ENCODE results near the gene ARHGAP35. TPM values are rescaled to one million over a fixed set of nuclear protein-coding genes. Genes with fewer than 3 reads are reported as not detected.

Gene ARHGAP35
- total RNA-seq = 100 to 1,000 TPM in 2 of 4 donors, 10 to 100 TPM in 2; 77.1 to 159 (median 98.4) TPM

DNA sequence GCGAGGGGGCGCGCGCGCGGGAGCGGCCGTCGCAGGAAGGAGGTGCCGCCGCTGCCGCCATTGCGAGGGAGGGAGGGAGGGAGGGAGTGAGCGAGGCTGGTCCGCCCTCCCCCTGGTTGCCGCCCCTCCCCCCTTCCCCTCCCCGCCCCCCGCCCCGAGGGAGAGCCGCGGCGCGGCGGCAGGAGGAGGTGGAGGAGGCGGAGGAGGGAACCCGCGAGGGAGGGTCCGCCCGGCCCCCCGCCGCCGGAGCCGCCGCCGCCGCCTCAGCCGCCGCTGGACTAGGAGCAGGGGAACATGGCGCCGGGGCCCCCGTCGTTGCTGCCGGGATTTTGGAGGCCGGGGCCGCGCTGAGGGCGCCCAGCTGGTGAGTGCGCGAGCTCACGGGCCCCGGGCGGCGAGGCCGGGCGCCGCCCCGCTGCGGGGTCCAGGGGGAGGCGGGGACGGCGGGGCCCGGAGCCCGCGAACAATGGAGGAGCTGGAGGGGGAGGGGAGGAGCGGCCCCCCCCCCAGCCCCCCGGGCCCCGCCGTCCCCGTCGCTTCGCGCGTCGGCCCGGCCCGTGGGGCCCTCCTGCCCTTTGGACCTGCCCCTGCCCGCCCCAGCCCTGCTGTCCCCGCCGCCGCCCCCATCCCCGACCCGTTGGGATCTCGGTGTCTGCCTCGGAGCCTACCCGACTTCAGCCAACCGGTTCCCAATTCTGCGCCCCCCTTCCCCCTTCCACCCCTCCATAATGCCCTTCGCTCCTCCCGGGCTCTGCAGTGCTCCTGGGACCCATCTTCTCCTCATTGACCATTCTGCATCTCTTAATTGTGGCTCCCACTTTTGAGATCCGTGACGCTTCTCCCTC, at the start of gene ARHGAP35:
ARHGAP35 (plus strand) TSS at position 152 of the 845 bp plus-strand sequence. CDS start 57,679 bp downstream, outside the sequence.
- TF ChIP-seq POLR2AphosphoS5 (IDR thresholded peaks at IDR 0.05) = peak in 2 of 3 donors; percentile 3 to 37
- TF ChIP-seq, protein P1, sequence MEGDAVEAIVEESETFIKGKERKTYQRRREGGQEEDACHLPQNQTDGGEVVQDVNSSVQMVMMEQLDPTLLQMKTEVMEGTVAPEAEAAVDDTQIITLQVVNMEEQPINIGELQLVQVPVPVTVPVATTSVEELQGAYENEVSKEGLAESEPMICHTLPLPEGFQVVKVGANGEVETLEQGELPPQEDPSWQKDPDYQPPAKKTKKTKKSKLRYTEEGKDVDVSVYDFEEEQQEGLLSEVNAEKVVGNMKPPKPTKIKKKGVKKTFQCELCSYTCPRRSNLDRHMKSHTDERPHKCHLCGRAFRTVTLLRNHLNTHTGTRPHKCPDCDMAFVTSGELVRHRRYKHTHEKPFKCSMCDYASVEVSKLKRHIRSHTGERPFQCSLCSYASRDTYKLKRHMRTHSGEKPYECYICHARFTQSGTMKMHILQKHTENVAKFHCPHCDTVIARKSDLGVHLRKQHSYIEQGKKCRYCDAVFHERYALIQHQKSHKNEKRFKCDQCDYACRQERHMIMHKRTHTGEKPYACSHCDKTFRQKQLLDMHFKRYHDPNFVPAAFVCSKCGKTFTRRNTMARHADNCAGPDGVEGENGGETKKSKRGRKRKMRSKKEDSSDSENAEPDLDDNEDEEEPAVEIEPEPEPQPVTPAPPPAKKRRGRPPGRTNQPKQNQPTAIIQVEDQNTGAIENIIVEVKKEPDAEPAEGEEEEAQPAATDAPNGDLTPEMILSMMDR (IDR thresholded peaks at IDR 0.05) = no peak
- Histone ChIP-seq H3K4me3 (peak within 1 kb of the TSS; percentile 47 to 97 (median 82)), H3K9me3 (no peaks in the 10 kb centered on the region), H3K27me3 (no peaks in the 10 kb centered on the region), H3K27ac (peak within 1 kb of the TSS; percentile 94 to 100 (median 98)), H3K4me1 (peaks cover 21 to 66% (median 51%) of the 10 kb centered on the region in 4 donors), H3K36me3 (no peaks in the 10 kb centered on the region)
- intact Hi-C loops (cut with DNase I; ENCODE audit: low total_unique reads) = no loop called here
- in situ Hi-C loops (cut with MboI; ENCODE audit: low pct_ligation_motif_present in 1 of 4, low pct_unique_long_range_greater_than_20kb in 1 of 4, low sequenced_read_pairs in 3 of 4) = loop anchor here in 1 of 4 donors (5.0 kb wide), 1 partner anchor 131 kb away; no protein-coding TSS in a partner anchor
- 0% methylated on average over 26 of the region's 91 CpGs; no CpG with 5 or more reads in 1 of the 2 donors for WGBS, 2 donors (ENCODE audit: low coverage in 1 of 2)
- peak; percentile 43 for DNase-seq

- Histone ChIP-seq H3K4me1 (peaks cover 0 to 12% (median 5%) of the 10 kb centered on the region in 4 donors), H3K9me3 (no peaks in the 10 kb centered on the region), H3K27ac (peak overlapping the region in 1 of 4 donors; percentile 3), H3K27me3 (no peaks in the 10 kb centered on the region), H3K4me3 (no peak overlapping the region), H3K36me3 (no peaks in the 10 kb centered on the region)
- in situ Hi-C loops (cut with MboI; ENCODE audit: low pct_ligation_motif_present in 1 of 4, low pct_unique_long_range_greater_than_20kb in 1 of 4, low sequenced_read_pairs in 3 of 4) = no loop called here
- 71 to 78% methylated on average over 8 to 24 of the region's 24 CpGs for WGBS, 2 donors (ENCODE audit: low coverage in 1 of 2)
- intact Hi-C loops (cut with DNase I; ENCODE audit: low total_unique reads) = no loop called here
- no peak for DNase-seq
- TF ChIP-seq POLR2AphosphoS5 (IDR thresholded peaks at IDR 0.05) = no peak
- TF ChIP-seq, protein P1 (IDR thresholded peaks at IDR 0.05) = no peak
- no peak for TF ChIP-seq EP300 (IDR thresholded peaks at IDR 0.05; ENCODE audit: low read depth)
- no peak for TF ChIP-seq POLR2A (IDR thresholded peaks at IDR 0.05)
Observed at GRCh38 chr19:46812977-46813838, 47.6 kb upstream of the ARHGAP35 start.

DNA sequence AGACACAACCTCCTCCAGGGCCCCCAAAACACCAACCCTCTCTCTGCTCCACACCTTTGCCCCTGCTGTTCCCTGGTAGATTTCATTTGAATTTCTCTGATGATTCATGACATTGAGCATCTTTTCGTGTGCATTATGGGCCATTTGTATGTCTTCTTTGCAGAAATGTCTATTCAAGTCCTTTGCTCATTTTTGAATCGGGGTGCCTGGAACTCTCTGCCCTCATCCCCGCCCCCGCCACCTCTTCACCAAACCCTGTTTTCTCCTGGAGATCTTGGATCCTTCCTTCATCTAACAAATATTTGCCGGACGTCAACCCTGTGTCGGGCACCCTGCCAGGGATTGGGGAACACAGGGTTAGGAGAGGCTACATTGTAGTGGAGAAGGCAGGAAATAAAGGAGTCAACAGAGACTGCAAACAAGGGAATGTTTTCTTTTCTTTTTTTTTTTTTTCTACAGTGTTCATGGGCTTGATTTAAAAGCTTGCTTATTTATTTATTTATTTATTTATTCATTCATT, 46.9 kb upstream of the ARHGAP35 start:
- TF ChIP-seq, protein P1 (IDR thresholded peaks at IDR 0.05) = no peak
- no peak for TF ChIP-seq POLR2AphosphoS5 (IDR thresholded peaks at IDR 0.05)
- TF ChIP-seq POLR2A (IDR thresholded peaks at IDR 0.05) = no peak
- no peak for TF ChIP-seq EP300 (IDR thresholded peaks at IDR 0.05; ENCODE audit: low read depth)
- in situ Hi-C loops (cut with MboI; ENCODE audit: low pct_ligation_motif_present in 1 of 4, low pct_unique_long_range_greater_than_20kb in 1 of 4, low sequenced_read_pairs in 3 of 4) = no loop called here
- Histone ChIP-seq H3K4me3 (no peak overlapping the region), H3K27ac (peak overlapping the region in 1 of 4 donors; percentile 3), H3K9me3 (no peaks in the 10 kb centered on the region), H3K27me3 (no peaks in the 10 kb centered on the region), H3K4me1 (peaks cover 0 to 12% (median 5%) of the 10 kb centered on the region in 4 donors), H3K36me3 (no peaks in the 10 kb centered on the region)
- DNase-seq = peak; percentile 61
- intact Hi-C loops (cut with DNase I; ENCODE audit: low total_unique reads) = no loop called here
- 15 to 38% methylated on average over 2 to 7 of the region's 7 CpGs for WGBS, 2 donors (ENCODE audit: low coverage in 1 of 2)

Data from transverse colon (tissue), 4 donors.